Endothelial cell of umbilical vein (primary cell): ENCODE results near the gene CYP46A1. TPM values are rescaled to one million over a fixed set of nuclear protein-coding genes. Genes with fewer than 3 reads are reported as not detected.

Experiments
- BruUV-seq: library from RNA; stranded (reverse); fragments of 400-500 nt; replicated peaks from 2 replicates; lab custom pipeline; 2021; lab: Mats Ljungman, UMichigan
- CTCF ChIA-PET: fragments of 300-600, 350-600 bp; sonication (Branson Sonifier 250); formaldehyde crosslinking; loops from one replicate; lab custom pipeline; 2021; ENCODE audit warnings: antibody characterized with exemption, inconsistent platforms; lab: Charles Lee
- POLR2A ChIA-PET: fragments of 300-600, 350-600 bp; sonication (Branson Sonifier 250); formaldehyde crosslinking; loops from one replicate; lab custom pipeline; 2021; ENCODE audit warnings: antibody characterized with exemption, inconsistent platforms; lab: Charles Lee
- DNase-seq: peaks from one replicate; pipeline ENCODE4 v3.0.0-alpha.2; 2011; ENCODE audit warnings: low read depth, low spot score
- FAIRE-seq: peaks from 2 replicates; lab custom pipeline; 2011; peaks lifted over from hg19 to GRCh38; lab: Jason Lieb, UNC
- H2AFZ ChIP-seq: 2 replicates; pipeline ENCODE4 v1.6.0; 2012; ENCODE audit warnings: low read depth, low read length, control low read depth, inconsistent platforms
- H3K27ac ChIP-seq: 2 replicates; pipeline ENCODE4 v1.5.1; 2011; ENCODE audit warnings: low read depth, mild to moderate bottlenecking, control low read depth, low read length, moderate library complexity; ENCODE audit not compliant: insufficient read depth
- H3K27me3 ChIP-seq, 2 experiments: 2 replicates each; pipeline versions ENCODE4 v1.6.0 to v1.6.1; 2011; ENCODE audit warnings: low read length in 2 of 2, mixed read lengths in 1 of 2; ENCODE audit not compliant: control insufficient read depth in 2 of 2, insufficient read depth in 2 of 2
- H3K36me3 ChIP-seq, 2 experiments: 2 replicates in 1 of 2; 3 replicates in 1 of 2; pipeline ENCODE4 v1.5.1; 2011; ENCODE audit warnings: low read length in 2 of 2, mild to moderate bottlenecking in 1 of 2, moderate library complexity in 1 of 2; ENCODE audit not compliant: control insufficient read depth in 2 of 2, insufficient read depth in 2 of 2; ENCODE audit errors: extremely low read depth in 1 of 2
- H3K4me1 ChIP-seq: 3 replicates; pipeline ENCODE4 v1.5.1; 2011; ENCODE audit warnings: mild to moderate bottlenecking, low read length; ENCODE audit not compliant: control insufficient read depth, insufficient read depth; ENCODE audit errors: extremely low read depth
- H3K4me2 ChIP-seq: 2 replicates; pipeline ENCODE4 v1.6.1; 2011; ENCODE audit warnings: low read length, control low read depth, mixed read lengths; ENCODE audit not compliant: insufficient read depth
- H3K4me3 ChIP-seq, 3 experiments: fragments of 200-600 bp in 1 of 3; sonication (generic), shearing (Covaris generic) in 1 of 3; replicated peaks in 1 of 3; 2 replicates each; pipeline ENCODE4 v1.5.1; 2011 to 2016; ENCODE audit warnings: control low read depth in 3 of 3, low read length in 3 of 3, mild to moderate bottlenecking in 2 of 3, inconsistent platforms in 1 of 3, low read depth in 1 of 3, moderate library complexity in 1 of 3; ENCODE audit not compliant: insufficient read depth in 1 of 3
- H3K79me2 ChIP-seq: 2 replicates; pipeline ENCODE4 v1.6.0; 2012; ENCODE audit warnings: low read length, inconsistent platforms; ENCODE audit not compliant: control insufficient read depth, insufficient read depth
- H3K9ac ChIP-seq: replicated peaks from 2 replicates; pipeline ENCODE3; 2011; ENCODE audit warnings: low read length, control low read depth; ENCODE audit not compliant: insufficient read depth; ENCODE audit errors: extremely low read depth
- H3K9me1 ChIP-seq: replicated peaks from 3 replicates; pipeline ENCODE4 v1.6.0; 2011; ENCODE audit warnings: mild to moderate bottlenecking, low read length; ENCODE audit not compliant: control insufficient read depth, insufficient read depth; ENCODE audit errors: extremely low read depth
- H3K9me3 ChIP-seq: replicated peaks from 2 replicates; pipeline ENCODE4 v1.5.1; 2012; ENCODE audit warnings: low read length, inconsistent platforms; ENCODE audit not compliant: control insufficient read depth, insufficient read depth
- H4K20me1 ChIP-seq: replicated peaks from 2 replicates; pipeline ENCODE3; 2011; ENCODE audit warnings: mild to moderate bottlenecking, low read length; ENCODE audit not compliant: control insufficient read depth, insufficient read depth; ENCODE audit errors: extremely low read depth
- EZH2 ChIP-seq: IDR thresholded peaks from 2 replicates; pipeline ENCODE4 v1.6.1; 2012; ENCODE audit warnings: borderline replicate concordance, low read depth, mild to moderate bottlenecking, moderate library complexity, low read length, inconsistent platforms; ENCODE audit not compliant: severe bottlenecking
- GATA2 ChIP-seq: IDR thresholded peaks from 2 replicates; pipeline ENCODE4 v1.7.0; 2011; ENCODE audit warnings: low read depth, mild to moderate bottlenecking, moderate library complexity, mixed read lengths, low read length; ENCODE audit not compliant: insufficient read length, insufficient read depth
- JUN ChIP-seq: IDR thresholded peaks from 2 replicates; pipeline ENCODE4 v1.6.1; 2011; ENCODE audit warnings: borderline replicate concordance, low read depth; ENCODE audit not compliant: insufficient read length, insufficient read depth
- MYC ChIP-seq: IDR thresholded peaks from one replicate; pipeline ENCODE4 v1.6.1; 2011; ENCODE audit warnings: mild to moderate bottlenecking, low read depth, low read length
- POLR2AphosphoS5 ChIP-seq: IDR thresholded peaks from 2 replicates; pipeline ENCODE4 v1.6.1; 2012; ENCODE audit warnings: low read depth, mild to moderate bottlenecking, control low read depth, low read length, moderate library complexity; ENCODE audit not compliant: insufficient read depth
- dilution Hi-C: fragments of 300-500 bp; cut with MboI; formaldehyde crosslinking; loops from one replicate; pipeline ENCODE4 v1.15.0; 2019; ENCODE audit warnings: low sequenced_read_pairs; ENCODE audit not compliant: extremely low pct_ligation_motif_present
- intact Hi-C: fragments of 100-400 bp; cut with micrococcal nuclease; formaldehyde crosslinking; loops from one replicate; pipeline ENCODE4 v1.10.0; 2022
- polyA plus RNA-seq, 4 experiments: library from polyadenylated mRNA; depleted of rRNA in 3 of 4; stranded (reverse) in 3 of 4; unstranded in 1 of 4; fragments of >200 nt; gene quantifications; 2 replicates each; pipeline versions ENCODE4 v1.2.1 to v1.2.3, GENCODE V29; 2011 to 2012; ENCODE audit warnings: missing spikeins in 1 of 4
- total RNA-seq: library from RNA; stranded (reverse); gene quantifications from 2 replicates; pipeline ENCODE4 v1.2.3, GENCODE V29; 2021
- TF ChIP-seq, protein P1 (sequence below): IDR thresholded peaks from 2 replicates; pipeline ENCODE4 v1.6.1; 2011; ENCODE audit not compliant: insufficient read depth, insufficient read length

The CYP46A1 gene
- total and polyA plus RNA-seq, 2 donors (not counting 3 experiments of a cell fraction or from before 2014, with no cell fraction given): 0.03 to 0.24 TPM

DNA sequence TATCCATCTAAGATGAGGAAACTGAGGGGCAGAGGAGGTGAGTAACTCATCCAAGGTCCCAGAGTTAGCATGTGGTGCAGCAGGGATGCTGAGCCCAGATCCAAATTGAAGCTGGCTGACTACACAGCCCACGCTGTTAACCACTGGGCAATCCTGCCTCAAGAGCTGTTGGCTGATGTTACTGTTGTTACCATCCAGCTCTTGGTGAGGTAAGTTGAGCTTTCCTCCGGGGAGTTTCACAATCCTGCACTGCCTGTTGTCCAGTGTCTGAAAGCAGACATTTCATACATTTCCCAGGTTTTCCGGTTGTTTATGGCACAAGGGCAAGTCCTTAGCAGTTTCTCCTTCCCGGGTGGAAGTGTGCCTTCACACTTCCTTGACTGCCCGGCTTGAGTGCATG is 14.5 kb downstream of the CYP46A1 start:
- dilution Hi-C loops: no loop called here
- Histone ChIP-seq H3K27ac (no peak overlapping the region), H3K4me2 (no peak overlapping the region), H3K27me3 (peaks cover 6 to 13% of the 10 kb centered on the region in 2 experiments), H3K79me2 (no peaks in the 10 kb centered on the region), H3K4me3 (no peak overlapping the region), H3K9me3 (no peaks in the 10 kb centered on the region), H3K9me1 (no peaks in the 10 kb centered on the region), H3K9ac (no peak overlapping the region), H3K4me1 (no peaks in the 10 kb centered on the region), H4K20me1 (no peaks in the 10 kb centered on the region), H2AFZ (no peak overlapping the region), H3K36me3 (no peaks in the 10 kb centered on the region)
- CTCF ChIA-PET: interaction anchor here (0.9 to 3.1 kb wide), 3 partner anchors 10 to 187 kb away, joined by 3 to 14 read pairs (median 3); no protein-coding TSS in a partner anchor
- BruUV-seq: no TSS peak
- TF ChIP-seq JUN: no peak
- TF ChIP-seq GATA2: no peak
- FAIRE-seq: no peak
- no peak for DNase-seq
- POLR2A ChIA-PET: no interaction called here
- intact Hi-C loops: no loop called here

DNA sequence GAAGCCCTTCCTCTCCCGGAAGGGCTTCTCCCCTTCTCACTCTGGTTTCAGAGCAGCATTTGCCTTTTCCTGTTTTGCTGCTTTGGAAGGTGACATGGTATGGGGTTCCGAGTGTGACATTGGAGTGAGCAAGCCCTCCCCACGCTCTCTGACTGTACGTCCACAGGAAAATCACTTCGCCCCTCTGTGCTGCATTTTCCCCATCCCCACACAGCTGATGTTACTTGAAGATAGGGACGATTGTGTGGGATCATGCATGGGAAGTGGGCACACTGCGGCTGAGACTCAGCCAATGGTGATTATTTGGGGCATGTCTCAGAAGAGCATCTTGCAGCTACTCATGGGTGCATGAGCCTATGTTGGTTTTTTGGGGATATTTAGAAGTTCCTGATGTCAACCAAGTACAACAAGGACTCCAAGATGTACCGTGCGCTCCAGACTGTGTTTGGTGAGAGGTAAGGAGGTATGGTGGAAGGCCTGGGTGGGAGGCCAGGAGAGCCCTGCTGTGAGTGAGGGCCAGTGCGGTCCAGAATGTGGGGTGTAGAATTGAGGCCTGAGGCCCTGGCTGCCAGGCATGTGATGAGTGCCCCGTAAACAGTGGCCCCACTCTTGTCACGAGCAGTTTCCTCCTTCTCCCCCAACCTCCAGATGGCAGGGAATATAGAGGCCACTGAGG is 15.1 kb downstream of the CYP46A1 start:
- Histone ChIP-seq H3K79me2 (no peaks in the 10 kb centered on the region), H3K9me3 (no peaks in the 10 kb centered on the region), H3K27me3 (peaks cover 4 to 9% of the 10 kb centered on the region in 2 experiments), H3K4me2 (no peak overlapping the region), H2AFZ (no peak overlapping the region), H3K9me1 (no peaks in the 10 kb centered on the region), H4K20me1 (no peaks in the 10 kb centered on the region), H3K9ac (no peak overlapping the region), H3K36me3 (no peaks in the 10 kb centered on the region), H3K4me3 (no peak overlapping the region), H3K27ac (no peak overlapping the region), H3K4me1 (no peaks in the 10 kb centered on the region)
- ChIA-PET CTCF (interaction anchor here (0.9 to 3.1 kb wide), 2 partner anchors 11 to 187 kb away, joined by 3 to 14 read pairs; no protein-coding TSS in a partner anchor), POLR2A (no interaction called here)
- TF ChIP-seq, protein P1, sequence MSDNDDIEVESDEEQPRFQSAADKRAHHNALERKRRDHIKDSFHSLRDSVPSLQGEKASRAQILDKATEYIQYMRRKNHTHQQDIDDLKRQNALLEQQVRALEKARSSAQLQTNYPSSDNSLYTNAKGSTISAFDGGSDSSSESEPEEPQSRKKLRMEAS: no peak
- no peak for TF ChIP-seq MYC
- no peak for TF ChIP-seq JUN
- no peak for TF ChIP-seq POLR2AphosphoS5
- TF ChIP-seq GATA2: no peak
- no peak for TF ChIP-seq EZH2
- dilution Hi-C loops: no loop called here
- DNase-seq (no peak), FAIRE-seq (no peak)
- no TSS peak for BruUV-seq
- intact Hi-C loops: no loop called here
